Ovary (tissue), 3 donors: ENCODE results near the gene GPR183.
"Not testable (repeated sequence)": the region's sequence is repeated elsewhere in the genome, so short reads cannot be mapped to it uniquely, and the experiment has no call there.

Source experiments
- CTCF ChIP-seq, 3 donors: fragments of 450-650 bp in 2 of 3; fragments of 200-600 bp in 1 of 3; IDR thresholded peaks; one replicate each; pipeline versions ENCODE4 v1.5.1 to v1.8.0; 2016 to 2022; ENCODE audit warnings: antibody characterized with exemption in 3 of 3, mild to moderate bottlenecking in 1 of 3
- EP300 ChIP-seq: sonication (generic); formaldehyde crosslinking; IDR thresholded peaks from one replicate; pipeline ENCODE4 v1.6.1; 2017; ENCODE audit warnings: antibody characterized with exemption
- POLR2A ChIP-seq: fragments of 450-650 bp; IDR thresholded peaks from one replicate; pipeline ENCODE4 v1.6.1; 2017; ENCODE audit warnings: antibody characterized with exemption, mild to moderate bottlenecking, moderate library complexity
- donor health status: DM: no; HTN: no; CAD: no.

GRCh38 chr13:99249178-99249577 is 58.0 kb downstream of the GPR183 start:
- not testable (repeated sequence) for TF ChIP-seq CTCF (IDR thresholded peaks at IDR 0.05); EP300; POLR2A
